GM12878 (cell line): Measurements from ENCODE around the gene PHB1. TPM values are rescaled to one million over a fixed set of nuclear protein-coding genes. Genes with fewer than 3 reads are reported as not detected.

ENCODE experiments used
- BRCA1 ChIP-seq: IDR thresholded peaks from 2 replicates; pipeline ENCODE4 v1.6.1; 2011; ENCODE audit warnings: low read depth, low read length, improper control_type of control experiment
- NBN ChIP-seq: fragments of 450-650 bp; IDR thresholded peaks from 2 replicates; pipeline ENCODE4 v1.6.1; 2016
- RELA ChIP-seq: fragments of 450-650 bp; IDR thresholded peaks from 2 replicates; pipeline ENCODE4 v1.8.0; 2014; ENCODE audit warnings: borderline replicate concordance; ENCODE audit not compliant: partially characterized antibody
- RFX5 ChIP-seq: IDR thresholded peaks from 2 replicates; pipeline ENCODE4 v1.6.1; 2011; ENCODE audit warnings: low read depth, low read length, improper control_type of control experiment
- SREBF2 ChIP-seq: IDR thresholded peaks from 2 replicates; pipeline ENCODE4 v1.6.1; 2012; ENCODE audit warnings: mild to moderate bottlenecking, low read length
- TAF1 ChIP-seq: IDR thresholded peaks from 2 replicates; pipeline ENCODE4 v1.6.1; 2011; ENCODE audit warnings: mild to moderate bottlenecking, low read depth, low read length, borderline replicate concordance
- ZNF274 ChIP-seq: IDR thresholded peaks from one replicate; pipeline ENCODE4 v1.8.0; 2011; ENCODE audit not compliant: insufficient read length, insufficient read depth
- polyA plus RNA-seq, 11 experiments: library from polyadenylated mRNA; depleted of rRNA in 4 of 11; unstranded in 6 of 11; stranded (reverse) in 5 of 11; fragments of >200 nt; fragmentation: Nextera tagmentation in 4 of 11; fragmentation: Illumina TruSeq in 1 of 11; extraction: Ambion mirVana in 4 of 11; extraction: Trizol in 1 of 11; gene quantifications; 1 replicate in 1 of 11; 2 replicates in 10 of 11; pipeline versions ENCODE4 v1.2.1 to v1.2.3, GENCODE V29; 2011 to 2016; ENCODE audit warnings: inconsistent platforms in 2 of 11, missing spikeins in 2 of 11, low read depth in 1 of 11
- total RNA-seq, 4 experiments: library from RNA; depleted of rRNA in 3 of 4; stranded (reverse); fragments of >200 nt in 3 of 4; fragmentation: Illumina TruSeq in 1 of 4; extraction: Trizol in 1 of 4; gene quantifications; 2 replicates each; pipeline versions ENCODE4 v1.2.1 to v1.2.3, GENCODE V29; 2013 to 2021
- TF ChIP-seq, protein P1 (sequence below): fragments of 450-650 bp; IDR thresholded peaks from 2 replicates; pipeline ENCODE4 v1.6.1; 2016; ENCODE audit warnings: mild to moderate bottlenecking
- TF ChIP-seq, protein P2 (sequence below): fragments of 450-650 bp; formaldehyde crosslinking; IDR thresholded peaks from 2 replicates; pipeline ENCODE4 v1.4.0; 2022; ENCODE audit warnings: mild to moderate bottlenecking, moderate library complexity
- TF ChIP-seq, protein P3 (sequence below): fragments of 450-650 bp; IDR thresholded peaks from 2 replicates; pipeline ENCODE4 v1.6.1; 2017; ENCODE audit warnings: mild to moderate bottlenecking, moderate library complexity

PHB1 gene
- total and polyA plus RNA-seq, 10 of the 15 experiments (the other 5 are each of a cell fraction or from before 2014, with no cell fraction given) = 117 to 466 (median 248) TPM

DNA sequence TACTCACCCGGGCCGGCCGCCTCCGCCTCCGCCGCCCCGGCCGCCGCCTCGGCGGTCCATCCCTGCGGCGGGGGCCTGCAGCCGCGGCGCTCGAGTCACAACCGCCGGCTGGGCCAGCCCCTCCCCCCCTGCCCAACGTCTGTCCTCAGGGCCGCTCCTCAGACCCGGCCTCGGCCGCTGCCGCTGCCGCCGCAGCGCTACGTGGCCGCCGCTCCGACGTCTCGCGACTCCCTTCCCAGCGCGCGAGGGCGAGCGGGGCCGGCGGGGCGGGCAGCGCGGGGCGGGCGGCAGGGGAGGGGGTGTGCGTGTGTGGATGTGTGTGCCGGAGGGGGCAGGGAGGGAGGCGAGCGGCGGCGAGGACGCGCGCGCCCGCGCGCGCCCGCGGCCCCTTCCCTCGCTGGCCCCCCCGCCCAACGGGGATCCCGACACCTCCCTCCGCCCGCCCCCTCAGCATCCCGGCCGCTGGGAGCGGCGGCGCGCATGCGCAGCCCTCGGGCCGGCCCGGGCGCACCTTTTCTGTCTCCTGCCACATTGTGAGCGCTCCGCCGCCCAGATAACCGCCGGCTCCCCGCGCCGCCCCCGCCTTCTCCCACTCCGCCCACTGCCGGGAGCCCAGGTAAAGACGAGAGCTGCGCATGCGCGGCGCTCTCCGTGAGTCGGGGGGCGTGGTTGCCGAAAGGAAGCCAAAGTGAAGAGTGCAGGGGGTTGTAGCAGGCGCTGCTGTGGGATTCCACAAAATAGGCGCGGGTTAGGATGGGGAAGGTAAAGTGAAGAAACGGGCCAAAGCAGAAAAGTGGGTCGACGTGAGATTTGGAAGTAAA lies 52.6 kb downstream of the PHB1 start, which contains the start of gene ZNF652 (continued):
- TF ChIP-seq BRCA1 (no peak), RFX5 (no peak), RELA (no peak), SREBF2 (no peak), TAF1 (0 out of 2 replicates have a peak, but pooled peaks have one; percentile 26), ZNF274 (no peak), NBN (0 out of 2 replicates have a peak, but pooled peaks have one; percentile 45)
- TF ChIP-seq, protein P1, sequence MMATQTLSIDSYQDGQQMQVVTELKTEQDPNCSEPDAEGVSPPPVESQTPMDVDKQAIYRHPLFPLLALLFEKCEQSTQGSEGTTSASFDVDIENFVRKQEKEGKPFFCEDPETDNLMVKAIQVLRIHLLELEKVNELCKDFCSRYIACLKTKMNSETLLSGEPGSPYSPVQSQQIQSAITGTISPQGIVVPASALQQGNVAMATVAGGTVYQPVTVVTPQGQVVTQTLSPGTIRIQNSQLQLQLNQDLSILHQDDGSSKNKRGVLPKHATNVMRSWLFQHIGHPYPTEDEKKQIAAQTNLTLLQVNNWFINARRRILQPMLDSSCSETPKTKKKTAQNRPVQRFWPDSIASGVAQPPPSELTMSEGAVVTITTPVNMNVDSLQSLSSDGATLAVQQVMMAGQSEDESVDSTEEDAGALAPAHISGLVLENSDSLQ = no peak
- TF ChIP-seq, protein P2, sequence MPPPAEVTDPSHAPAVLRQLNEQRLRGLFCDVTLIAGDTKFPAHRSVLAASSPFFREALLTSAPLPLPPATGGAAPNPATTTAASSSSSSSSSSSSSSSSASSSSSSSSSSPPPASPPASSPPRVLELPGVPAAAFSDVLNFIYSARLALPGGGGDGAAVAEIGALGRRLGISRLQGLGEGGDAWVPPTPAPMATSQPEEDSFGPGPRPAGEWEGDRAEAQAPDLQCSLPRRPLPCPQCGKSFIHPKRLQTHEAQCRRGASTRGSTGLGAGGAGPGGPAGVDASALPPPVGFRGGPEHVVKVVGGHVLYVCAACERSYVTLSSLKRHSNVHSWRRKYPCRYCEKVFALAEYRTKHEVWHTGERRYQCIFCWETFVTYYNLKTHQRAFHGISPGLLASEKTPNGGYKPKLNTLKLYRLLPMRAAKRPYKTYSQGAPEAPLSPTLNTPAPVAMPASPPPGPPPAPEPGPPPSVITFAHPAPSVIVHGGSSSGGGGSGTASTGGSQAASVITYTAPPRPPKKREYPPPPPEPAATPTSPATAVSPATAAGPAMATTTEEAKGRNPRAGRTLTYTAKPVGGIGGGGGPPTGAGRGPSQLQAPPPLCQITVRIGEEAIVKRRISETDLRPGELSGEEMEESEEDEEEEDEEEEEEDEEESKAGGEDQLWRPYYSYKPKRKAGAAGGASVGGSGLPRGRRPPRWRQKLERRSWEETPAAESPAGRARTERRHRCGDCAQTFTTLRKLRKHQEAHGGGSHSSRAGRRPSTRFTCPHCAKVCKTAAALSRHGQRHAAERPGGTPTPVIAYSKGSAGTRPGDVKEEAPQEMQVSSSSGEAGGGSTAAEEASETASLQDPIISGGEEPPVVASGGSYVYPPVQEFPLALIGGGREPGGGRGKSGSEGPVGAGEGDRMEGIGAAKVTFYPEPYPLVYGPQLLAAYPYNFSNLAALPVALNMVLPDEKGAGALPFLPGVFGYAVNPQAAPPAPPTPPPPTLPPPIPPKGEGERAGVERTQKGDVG = no peak
- TF ChIP-seq, protein P3, sequence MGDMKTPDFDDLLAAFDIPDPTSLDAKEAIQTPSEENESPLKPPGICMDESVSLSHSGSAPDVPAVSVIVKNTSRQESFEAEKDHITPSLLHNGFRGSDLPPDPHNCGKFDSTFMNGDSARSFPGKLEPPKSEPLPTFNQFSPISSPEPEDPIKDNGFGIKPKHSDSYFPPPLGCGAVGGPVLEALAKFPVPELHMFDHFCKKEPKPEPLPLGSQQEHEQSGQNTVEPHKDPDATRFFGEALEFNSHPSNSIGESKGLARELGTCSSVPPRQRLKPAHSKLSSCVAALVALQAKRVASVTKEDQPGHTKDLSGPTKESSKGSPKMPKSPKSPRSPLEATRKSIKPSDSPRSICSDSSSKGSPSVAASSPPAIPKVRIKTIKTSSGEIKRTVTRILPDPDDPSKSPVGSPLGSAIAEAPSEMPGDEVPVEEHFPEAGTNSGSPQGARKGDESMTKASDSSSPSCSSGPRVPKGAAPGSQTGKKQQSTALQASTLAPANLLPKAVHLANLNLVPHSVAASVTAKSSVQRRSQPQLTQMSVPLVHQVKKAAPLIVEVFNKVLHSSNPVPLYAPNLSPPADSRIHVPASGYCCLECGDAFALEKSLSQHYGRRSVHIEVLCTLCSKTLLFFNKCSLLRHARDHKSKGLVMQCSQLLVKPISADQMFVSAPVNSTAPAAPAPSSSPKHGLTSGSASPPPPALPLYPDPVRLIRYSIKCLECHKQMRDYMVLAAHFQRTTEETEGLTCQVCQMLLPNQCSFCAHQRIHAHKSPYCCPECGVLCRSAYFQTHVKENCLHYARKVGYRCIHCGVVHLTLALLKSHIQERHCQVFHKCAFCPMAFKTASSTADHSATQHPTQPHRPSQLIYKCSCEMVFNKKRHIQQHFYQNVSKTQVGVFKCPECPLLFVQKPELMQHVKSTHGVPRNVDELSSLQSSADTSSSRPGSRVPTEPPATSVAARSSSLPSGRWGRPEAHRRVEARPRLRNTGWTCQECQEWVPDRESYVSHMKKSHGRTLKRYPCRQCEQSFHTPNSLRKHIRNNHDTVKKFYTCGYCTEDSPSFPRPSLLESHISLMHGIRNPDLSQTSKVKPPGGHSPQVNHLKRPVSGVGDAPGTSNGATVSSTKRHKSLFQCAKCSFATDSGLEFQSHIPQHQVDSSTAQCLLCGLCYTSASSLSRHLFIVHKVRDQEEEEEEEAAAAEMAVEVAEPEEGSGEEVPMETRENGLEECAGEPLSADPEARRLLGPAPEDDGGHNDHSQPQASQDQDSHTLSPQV = no peak
